Rectal smooth muscle tissue (tissue), 1 donor: ENCODE data around the gene ANKRD22.
A peak's percentile ranks its signal among the peaks of the same experiment; 100 is the strongest.

ENCODE experiments used
- H3K27ac ChIP-seq: one replicate; pipeline ENCODE4 v1.7.0; 2013; ENCODE audit warnings: low read depth, low read length, inconsistent platforms
- H3K27me3 ChIP-seq: one replicate; pipeline ENCODE4 v1.7.0; 2013; ENCODE audit warnings: low read length; ENCODE audit not compliant: control insufficient read depth, insufficient read depth
- H3K36me3 ChIP-seq: one replicate; pipeline ENCODE4 v1.7.0; 2013; ENCODE audit warnings: low read length; ENCODE audit not compliant: control insufficient read depth, insufficient read depth
- H3K4me1 ChIP-seq: one replicate; pipeline ENCODE4 v1.7.0; 2013; ENCODE audit warnings: low read length; ENCODE audit not compliant: control insufficient read depth, insufficient read depth
- H3K4me3 ChIP-seq: one replicate; pipeline ENCODE4 v1.7.0; 2013; ENCODE audit warnings: low read length
- H3K9ac ChIP-seq: one replicate; pipeline ENCODE4 v1.7.0; 2013; ENCODE audit warnings: low read length

ANKRD22 gene

DNA sequence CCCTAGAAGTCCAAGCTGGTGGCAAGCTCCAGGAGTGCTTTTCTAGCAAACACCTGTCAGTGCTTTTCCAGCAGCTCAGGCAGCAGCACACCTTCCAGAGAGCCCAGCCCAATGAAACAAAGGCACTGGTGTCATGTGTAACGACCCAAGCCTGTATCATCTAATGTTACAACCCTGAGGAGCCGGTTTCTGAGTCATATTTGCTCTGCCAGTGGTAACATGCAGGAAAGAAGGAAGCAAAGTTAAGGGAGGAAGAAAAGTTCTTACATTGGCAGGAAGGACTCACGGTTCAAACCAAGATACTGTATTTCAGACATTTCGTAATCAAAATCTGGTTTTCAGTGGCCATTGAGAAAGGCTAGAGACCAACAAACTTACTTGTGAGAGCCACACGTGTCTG is at the start of gene ANKRD22:
ANKRD22 (minus strand) TSS at position 139 of the 400 bp plus-strand sequence. CDS start 237 bp downstream, outside the sequence.
- Histone ChIP-seq H3K4me3 (no peak within 1 kb of the TSS), H3K9ac (no peak within 1 kb of the TSS), H3K27me3 (no peaks in the 10 kb centered on the region), H3K4me1 (no peaks in the 10 kb centered on the region), H3K27ac (no peak within 1 kb of the TSS), H3K36me3 (no peaks in the 10 kb centered on the region)

DNA sequence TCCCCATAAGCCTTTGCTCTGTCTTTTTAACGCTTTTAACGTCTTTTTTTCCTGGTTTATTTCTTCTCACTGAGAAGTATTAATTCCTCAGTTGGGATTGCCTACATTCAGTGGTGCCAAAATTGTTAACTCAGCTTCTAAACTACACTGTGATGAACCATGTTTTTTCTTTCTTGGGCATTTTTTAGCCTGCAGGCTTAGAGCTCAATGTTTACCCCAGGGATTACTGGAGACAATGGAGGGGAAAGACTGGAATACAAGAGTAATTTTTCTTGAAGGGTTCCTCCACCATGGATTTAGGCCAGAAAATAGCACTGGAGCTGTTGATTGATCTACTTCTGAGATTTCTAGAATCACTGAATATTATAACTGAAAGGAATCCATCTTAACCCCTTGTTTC is 48.2 kb upstream of the ANKRD22 start:
- H3K9ac ChIP-seq: no peak overlapping the region
- no peaks in the 10 kb centered on the region for H3K27me3 ChIP-seq
- H3K36me3 ChIP-seq: peaks cover 4% of the 10 kb centered on the region
- no peak overlapping the region for H3K27ac ChIP-seq
- peaks cover 3% of the 10 kb centered on the region for H3K4me1 ChIP-seq
- no peak overlapping the region for H3K4me3 ChIP-seq

GRCh38 chr10:88898727-88899126 is 47.1 kb upstream of the ANKRD22 start:
- no peak overlapping the region for H3K27ac ChIP-seq
- H3K36me3 ChIP-seq: peaks cover 6% of the 10 kb centered on the region
- no peak overlapping the region for H3K9ac ChIP-seq
- H3K4me1 ChIP-seq: peaks cover 3% of the 10 kb centered on the region
- no peak overlapping the region for H3K4me3 ChIP-seq
- no peaks in the 10 kb centered on the region for H3K27me3 ChIP-seq

- peak overlapping the region; percentile 56 for H3K27ac ChIP-seq
Observed at GRCh38 chr10:88896994-88897853, 45.6 kb upstream of the ANKRD22 start.

DNA sequence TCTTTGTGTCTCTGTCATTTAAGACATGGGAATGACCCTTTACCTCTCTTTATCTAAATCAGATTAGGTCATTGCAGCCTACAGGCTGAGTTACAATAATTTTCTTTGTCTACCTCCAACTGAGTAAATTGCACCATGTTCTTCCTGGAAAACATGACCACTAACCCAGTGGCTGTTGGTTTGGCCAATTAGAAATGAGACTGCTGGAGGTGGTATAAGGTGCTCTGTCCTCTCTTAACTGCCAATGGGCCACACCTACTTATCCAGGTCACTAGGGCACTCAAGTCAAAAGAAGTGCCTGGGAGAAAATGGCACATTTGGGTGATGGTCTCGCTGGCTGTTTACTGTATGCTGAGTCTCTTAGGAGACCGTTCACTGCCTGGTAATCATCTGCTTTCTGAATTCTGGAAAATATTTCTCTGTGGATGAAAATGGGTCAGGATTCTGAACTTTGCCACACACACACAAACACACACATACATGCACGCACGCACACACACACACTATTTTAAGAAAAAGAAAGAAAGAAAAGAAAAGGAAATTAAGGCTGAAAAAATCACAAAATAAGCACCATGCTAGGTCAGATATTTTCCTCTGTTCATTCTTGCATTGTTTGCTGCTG is 44.8 kb upstream of the ANKRD22 start:
- Histone ChIP-seq H3K4me1 (peaks cover 3% of the 10 kb centered on the region), H3K27me3 (no peaks in the 10 kb centered on the region), H3K9ac (no peak overlapping the region), H3K27ac (peak overlapping the region; percentile 56), H3K4me3 (no peak overlapping the region), H3K36me3 (peaks cover 6% of the 10 kb centered on the region)

More at GRCh38 chr10:88896994-88897853, 45.6 kb upstream of the ANKRD22 start:
- Histone ChIP-seq H3K4me1 (peaks cover 3% of the 10 kb centered on the region), H3K27me3 (no peaks in the 10 kb centered on the region), H3K4me3 (no peak overlapping the region), H3K9ac (no peak overlapping the region), H3K36me3 (peaks cover 6% of the 10 kb centered on the region)

DNA sequence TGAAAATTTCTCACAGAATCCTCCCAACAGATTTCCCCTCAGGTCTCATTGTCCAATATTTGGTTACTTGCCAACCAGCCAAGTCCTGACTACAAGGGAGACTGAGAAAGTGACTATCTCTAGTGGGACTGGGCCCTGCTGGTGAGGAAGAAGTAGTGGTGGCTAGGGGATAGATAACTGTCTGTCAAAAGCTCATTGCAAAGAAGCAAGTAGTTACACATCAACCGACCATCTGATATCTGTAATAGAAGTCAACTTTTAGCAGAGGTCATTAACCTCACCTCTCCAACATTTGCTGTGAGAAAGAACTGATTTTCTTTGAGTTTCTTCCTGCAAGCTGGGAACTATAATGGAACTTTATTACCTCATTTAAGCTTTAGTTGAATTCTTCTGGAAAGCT is 43.6 kb upstream of the ANKRD22 start:
- Histone ChIP-seq H3K27me3 (no peaks in the 10 kb centered on the region), H3K36me3 (peaks cover 6% of the 10 kb centered on the region), H3K27ac (no peak overlapping the region), H3K9ac (no peak overlapping the region), H3K4me1 (peaks cover 3% of the 10 kb centered on the region), H3K4me3 (peak overlapping the region; percentile 21)

DNA sequence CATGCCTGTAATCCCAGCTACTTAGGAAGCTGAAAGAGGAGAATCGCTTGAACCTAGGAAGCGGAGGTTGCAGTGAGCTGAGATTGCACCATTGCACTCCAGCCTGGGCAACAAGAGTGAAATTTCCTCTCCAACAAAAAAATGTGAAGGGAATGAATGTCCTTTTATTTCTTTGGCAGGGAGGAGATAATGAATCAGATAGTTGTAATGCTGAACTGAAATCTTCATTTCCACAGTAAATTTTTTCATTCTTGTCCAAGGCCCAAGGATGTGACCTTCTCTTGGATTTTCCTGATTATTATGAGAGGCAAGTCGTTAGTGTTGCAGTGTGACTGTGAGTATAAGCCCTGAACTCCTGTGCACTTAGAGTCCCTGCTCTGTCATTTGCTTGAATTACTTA is 42.0 kb upstream of the ANKRD22 start:
- no peak overlapping the region for H3K9ac ChIP-seq
- H3K4me3 ChIP-seq: no peak overlapping the region
- H3K4me1 ChIP-seq: peaks cover 3% of the 10 kb centered on the region
- H3K27ac ChIP-seq: no peak overlapping the region
- no peaks in the 10 kb centered on the region for H3K27me3 ChIP-seq
- peaks cover 6% of the 10 kb centered on the region for H3K36me3 ChIP-seq

- Histone ChIP-seq H3K9ac (no peak overlapping the region), H3K4me1 (peaks cover 4% of the 10 kb centered on the region), H3K36me3 (peaks cover 6% of the 10 kb centered on the region), H3K4me3 (no peak overlapping the region), H3K27ac (no peak overlapping the region), H3K27me3 (no peaks in the 10 kb centered on the region)
Observed at GRCh38 chr10:88892222-88892967, 40.8 kb upstream of the ANKRD22 start.

GRCh38 chr10:88890681-88891381 is 39.2 kb upstream of the ANKRD22 start:
- H3K4me1 ChIP-seq: peaks cover 2% of the 10 kb centered on the region
- no peaks in the 10 kb centered on the region for H3K27me3 ChIP-seq
- peaks cover 6% of the 10 kb centered on the region for H3K36me3 ChIP-seq
- H3K27ac ChIP-seq: no peak overlapping the region
- H3K9ac ChIP-seq: no peak overlapping the region
- no peak overlapping the region for H3K4me3 ChIP-seq

DNA sequence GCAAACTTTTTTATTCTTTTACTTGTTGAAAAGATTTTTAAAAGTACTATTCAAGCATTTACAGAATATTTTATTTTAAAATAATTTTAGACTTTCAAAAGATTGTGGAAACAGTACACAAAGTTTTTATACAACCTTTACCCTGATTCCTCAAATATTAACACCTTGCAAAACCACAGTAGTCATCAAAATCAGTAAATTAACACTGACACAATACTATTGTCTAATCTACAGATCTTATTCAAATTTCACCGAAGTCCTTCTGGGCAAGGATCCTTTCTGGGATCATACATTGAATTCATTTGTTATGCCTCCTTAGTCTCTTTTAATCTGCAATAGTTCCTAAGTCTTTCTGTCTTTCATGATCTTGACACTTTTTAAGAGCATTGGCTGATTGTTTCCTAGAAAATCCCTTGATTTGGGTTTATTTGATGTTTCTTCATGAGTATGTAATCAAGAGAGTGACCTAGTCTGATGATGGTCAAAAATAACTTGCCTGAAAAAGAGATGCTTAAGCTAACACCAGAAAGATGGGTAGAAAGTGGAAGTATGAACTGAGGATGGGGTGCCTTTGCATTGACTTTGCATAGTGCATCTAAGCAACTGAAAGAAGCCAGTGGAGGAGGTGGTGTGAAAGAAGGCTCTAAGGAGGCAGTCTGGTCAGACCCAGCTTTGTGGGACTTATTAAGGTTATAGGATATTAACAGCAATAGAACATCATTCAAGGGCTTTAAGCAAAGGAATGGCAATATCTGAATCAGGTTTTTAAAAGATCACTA is 38.1 kb upstream of the ANKRD22 start:
- Histone ChIP-seq H3K27ac (no peak overlapping the region), H3K36me3 (peaks cover 2% of the 10 kb centered on the region), H3K4me3 (no peak overlapping the region), H3K4me1 (peaks cover 2% of the 10 kb centered on the region), H3K27me3 (no peaks in the 10 kb centered on the region), H3K9ac (no peak overlapping the region)

DNA sequence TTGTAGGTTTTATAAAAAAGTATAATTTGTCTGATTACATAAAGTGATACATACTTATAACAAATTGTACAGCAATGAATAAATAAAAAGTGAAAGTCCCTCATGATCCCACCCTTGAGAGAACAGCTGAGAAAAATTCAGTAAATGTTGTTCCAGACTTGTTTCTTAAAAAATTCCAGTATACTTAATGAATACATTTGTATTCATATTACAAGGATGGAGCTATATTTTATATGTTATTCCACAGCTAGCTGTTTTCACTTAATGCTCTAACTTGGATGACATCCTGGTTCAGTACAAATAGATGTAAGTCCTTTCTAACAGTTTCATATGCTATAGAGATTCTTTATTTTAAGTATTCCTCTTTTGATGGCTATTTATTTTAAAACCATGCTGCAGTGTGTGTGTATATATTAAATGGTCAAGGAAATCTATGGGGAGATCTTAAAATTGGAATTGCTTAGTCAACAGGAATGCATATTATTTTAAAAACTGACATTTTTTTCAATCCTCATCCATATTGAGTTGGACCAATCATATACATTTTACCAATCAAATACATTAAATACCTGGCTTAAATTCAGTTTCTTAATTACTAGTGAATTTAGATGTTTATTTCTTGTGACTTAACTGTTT is 37.3 kb upstream of the ANKRD22 start:
- H3K27ac ChIP-seq: no peak overlapping the region
- no peaks in the 10 kb centered on the region for H3K36me3 ChIP-seq
- H3K4me3 ChIP-seq: no peak overlapping the region
- H3K9ac ChIP-seq: no peak overlapping the region
- peaks cover 2% of the 10 kb centered on the region for H3K4me1 ChIP-seq
- no peaks in the 10 kb centered on the region for H3K27me3 ChIP-seq
